ENCODE measurements around the gene FAM229B. TPM values are rescaled to one million over a fixed set of nuclear protein-coding genes. Genes with fewer than 3 reads are reported as not detected.

Gene FAM229B
- polyA plus RNA-seq, 1 experiment, result 55.0 TPM

GRCh38 chr6:112118034-112118433 lies 30.6 kb downstream of the FAM229B start:
- Histone ChIP-seq H3K4me3 (ENCODE audit: low read depth, low read length) (no peak overlapping the region), H3K9me3 (ENCODE audit: control insufficient read depth, insufficient read depth, low read length) (no peaks in the 10 kb centered on the region), H3K27me3 (ENCODE audit: control insufficient read depth, insufficient read depth, low read length) (no peaks in the 10 kb centered on the region), H3K27ac (ENCODE audit: low read depth, low read length) (no peak overlapping the region)
- ChIA-PET CTCF (no interaction called here), POLR2A (no interaction called here)
- TF ChIP-seq, protein P1, sequence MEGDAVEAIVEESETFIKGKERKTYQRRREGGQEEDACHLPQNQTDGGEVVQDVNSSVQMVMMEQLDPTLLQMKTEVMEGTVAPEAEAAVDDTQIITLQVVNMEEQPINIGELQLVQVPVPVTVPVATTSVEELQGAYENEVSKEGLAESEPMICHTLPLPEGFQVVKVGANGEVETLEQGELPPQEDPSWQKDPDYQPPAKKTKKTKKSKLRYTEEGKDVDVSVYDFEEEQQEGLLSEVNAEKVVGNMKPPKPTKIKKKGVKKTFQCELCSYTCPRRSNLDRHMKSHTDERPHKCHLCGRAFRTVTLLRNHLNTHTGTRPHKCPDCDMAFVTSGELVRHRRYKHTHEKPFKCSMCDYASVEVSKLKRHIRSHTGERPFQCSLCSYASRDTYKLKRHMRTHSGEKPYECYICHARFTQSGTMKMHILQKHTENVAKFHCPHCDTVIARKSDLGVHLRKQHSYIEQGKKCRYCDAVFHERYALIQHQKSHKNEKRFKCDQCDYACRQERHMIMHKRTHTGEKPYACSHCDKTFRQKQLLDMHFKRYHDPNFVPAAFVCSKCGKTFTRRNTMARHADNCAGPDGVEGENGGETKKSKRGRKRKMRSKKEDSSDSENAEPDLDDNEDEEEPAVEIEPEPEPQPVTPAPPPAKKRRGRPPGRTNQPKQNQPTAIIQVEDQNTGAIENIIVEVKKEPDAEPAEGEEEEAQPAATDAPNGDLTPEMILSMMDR (IDR thresholded peaks at IDR 0.05; ENCODE audit: low read depth, low read length), result no peak
- no peak for DNase-seq (ENCODE audit: low read depth, low spot score)

- CTCF ChIA-PET, result no interaction called here
- TF ChIP-seq, protein P1 (IDR thresholded peaks at IDR 0.05; ENCODE audit: low read depth, low read length), result no peak
- POLR2A ChIA-PET, result no interaction called here
- Histone ChIP-seq H3K27ac (ENCODE audit: low read depth, low read length) (no peak overlapping the region), H3K9me3 (ENCODE audit: control insufficient read depth, insufficient read depth, low read length) (no peaks in the 10 kb centered on the region), H3K27me3 (ENCODE audit: control insufficient read depth, insufficient read depth, low read length) (no peaks in the 10 kb centered on the region), H3K4me3 (ENCODE audit: low read depth, low read length) (no peak overlapping the region)
- no peak for DNase-seq (ENCODE audit: low read depth, low spot score)
These were observed 35.4 kb downstream of the FAM229B start for GRCh38 chr6:112122756-112123155.

- DNase-seq (ENCODE audit: low read depth, low spot score), result no peak
- Histone ChIP-seq H3K27ac (ENCODE audit: low read depth, low read length) (no peak overlapping the region), H3K9me3 (ENCODE audit: control insufficient read depth, insufficient read depth, low read length) (no peaks in the 10 kb centered on the region), H3K27me3 (ENCODE audit: control insufficient read depth, insufficient read depth, low read length) (no peaks in the 10 kb centered on the region), H3K4me3 (ENCODE audit: low read depth, low read length) (no peak overlapping the region)
- POLR2A ChIA-PET, result no interaction called here
- CTCF ChIA-PET, result interaction anchor here (0.6 to 0.7 kb wide), 2 partner anchors 37 to 414 kb away, joined by 3 to 6 read pairs; no protein-coding TSS in a partner anchor
- TF ChIP-seq, protein P1 (IDR thresholded peaks at IDR 0.05; ENCODE audit: low read depth, low read length), result no peak
These were observed 36.6 kb downstream of the FAM229B start for GRCh38 chr6:112123982-112124381.

DNA sequence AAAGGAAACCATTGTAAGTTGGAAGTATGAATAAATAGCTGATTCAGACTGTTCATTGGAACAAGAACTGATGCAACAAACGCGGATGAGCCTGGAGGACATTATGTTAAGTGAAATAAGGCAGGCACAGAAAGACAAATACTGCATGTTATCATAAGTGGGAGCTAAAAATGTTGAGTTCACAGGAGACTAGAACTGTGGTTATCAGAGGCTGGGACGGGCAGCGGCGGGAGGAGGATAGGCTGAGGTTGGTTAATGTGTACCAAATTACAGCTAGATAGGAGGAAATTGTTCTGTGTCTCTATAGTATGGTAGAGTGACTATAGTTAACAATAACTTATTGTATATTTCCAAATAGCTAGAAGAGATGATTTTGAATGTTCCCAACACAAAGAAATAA lies 40.8 kb downstream of the FAM229B start:
- CTCF ChIA-PET, result no interaction called here
- H3K27me3 ChIP-seq (ENCODE audit: control insufficient read depth, insufficient read depth, low read length), result no peaks in the 10 kb centered on the region
- H3K4me3 ChIP-seq (ENCODE audit: low read depth, low read length), result no peak overlapping the region
- POLR2A ChIA-PET, result no interaction called here
- DNase-seq (ENCODE audit: low read depth, low spot score), result no peak
- no peaks in the 10 kb centered on the region for H3K9me3 ChIP-seq (ENCODE audit: control insufficient read depth, insufficient read depth, low read length)
- TF ChIP-seq, protein P1 (IDR thresholded peaks at IDR 0.05; ENCODE audit: low read depth, low read length), result no peak
- H3K27ac ChIP-seq (ENCODE audit: low read depth, low read length), result no peak overlapping the region

GRCh38 chr6:112130878-112131277 lies 43.5 kb downstream of the FAM229B start:
- CTCF ChIA-PET, result no interaction called here
- Histone ChIP-seq H3K4me3 (ENCODE audit: low read depth, low read length) (no peak overlapping the region), H3K27me3 (ENCODE audit: control insufficient read depth, insufficient read depth, low read length) (no peaks in the 10 kb centered on the region), H3K9me3 (ENCODE audit: control insufficient read depth, insufficient read depth, low read length) (no peaks in the 10 kb centered on the region), H3K27ac (ENCODE audit: low read depth, low read length) (no peak overlapping the region)
- TF ChIP-seq, protein P1 (IDR thresholded peaks at IDR 0.05; ENCODE audit: low read depth, low read length), result no peak
- POLR2A ChIA-PET, result no interaction called here
- DNase-seq (ENCODE audit: low read depth, low spot score), result no peak

Measured in AG04450 (cell line).